GM10266 (cell line): Measurements from ENCODE around the gene DPP9.

Source experiments
- DNase-seq: peaks from one replicate; pipeline ENCODE4 v3.0.0; 2012; ENCODE audit errors: extremely low spot score
- CTCF ChIP-seq: IDR thresholded peaks from 2 replicates; pipeline ENCODE4 v1.5.1; 2012; ENCODE audit warnings: mild to moderate bottlenecking, low read depth; ENCODE audit not compliant: control insufficient read depth, insufficient read depth; ENCODE audit errors: missing control alignments

The DPP9 gene

GRCh38 chr19:4692251-4693077 lies 31.2 kb downstream of the DPP9 start:
- DNase-seq, result no peak
- TF ChIP-seq CTCF, result no peak

- no peak for DNase-seq
- no peak for TF ChIP-seq CTCF
Observed at GRCh38 chr19:4691373-4691772, 32.3 kb downstream of the DPP9 start.

- TF ChIP-seq CTCF, result no peak
- DNase-seq, result no peak
Observed at GRCh38 chr19:4690361-4690760, 33.3 kb downstream of the DPP9 start.

GRCh38 chr19:4689403-4689802 lies 34.2 kb downstream of the DPP9 start:
- no peak for TF ChIP-seq CTCF
- DNase-seq, result no peak

- TF ChIP-seq CTCF, result no peak
- DNase-seq, result no peak
Observed at GRCh38 chr19:4688587-4688986, 35.1 kb downstream of the DPP9 start.

- TF ChIP-seq CTCF, result no peak
Observed at GRCh38 chr19:4687396-4687795, 36.2 kb downstream of the DPP9 start.

GRCh38 chr19:4686700-4687099 lies 36.9 kb downstream of the DPP9 start:
- no peak for DNase-seq
- TF ChIP-seq CTCF, result no peak

More at GRCh38 chr19:4687396-4687795, 36.2 kb downstream of the DPP9 start:
- no peak for DNase-seq
